ENCODE data around the gene SORCS2.

GRCh38 chr4:7151668-7152227 is 40.6 kb upstream of the SORCS2 start:
- TF ChIP-seq TAF1 (IDR thresholded peaks at IDR 0.05; ENCODE audit: borderline replicate concordance, insufficient read depth, low read length) (no peak), POLR2AphosphoS5 (IDR thresholded peaks at IDR 0.05; ENCODE audit: low read depth, low read length) (no peak), REST (IDR thresholded peaks at IDR 0.05; ENCODE audit: insufficient read depth in 1 of 2, low read depth in 2 of 2, low read length in 2 of 2) (no peak), SIN3A (IDR thresholded peaks at IDR 0.05; ENCODE audit: borderline replicate concordance, insufficient read depth, low read length) (no peak)

Data from PFSK-1 (cell line).